Astrocyte of the cerebellum (primary cell): ENCODE measurements around the gene NT5C1A.
A peak's percentile ranks its signal among the peaks of the same experiment; 100 is the strongest.

Experiments used
- DNase-seq: peaks from one replicate; pipeline ENCODE4 v3.0.0-alpha.2; 2011; ENCODE audit warnings: low read depth
- H3K4me3 ChIP-seq: 2 replicates; pipeline ENCODE4 v1.5.1; 2011; ENCODE audit warnings: mild to moderate bottlenecking, low read depth, low read length, moderate library complexity
- in situ Hi-C: cut with HindIII; loops from 2 replicates; pipeline ENCODE4 v1.10.0; 2017; ENCODE audit warnings: low sequenced_read_pairs
- TF ChIP-seq, protein P1 (sequence below): IDR thresholded peaks from 2 replicates; pipeline ENCODE4 v1.5.1; 2012; ENCODE audit warnings: low read length, low read depth, moderate library complexity, mild to moderate bottlenecking; ENCODE audit errors: missing control alignments

The NT5C1A gene

DNA sequence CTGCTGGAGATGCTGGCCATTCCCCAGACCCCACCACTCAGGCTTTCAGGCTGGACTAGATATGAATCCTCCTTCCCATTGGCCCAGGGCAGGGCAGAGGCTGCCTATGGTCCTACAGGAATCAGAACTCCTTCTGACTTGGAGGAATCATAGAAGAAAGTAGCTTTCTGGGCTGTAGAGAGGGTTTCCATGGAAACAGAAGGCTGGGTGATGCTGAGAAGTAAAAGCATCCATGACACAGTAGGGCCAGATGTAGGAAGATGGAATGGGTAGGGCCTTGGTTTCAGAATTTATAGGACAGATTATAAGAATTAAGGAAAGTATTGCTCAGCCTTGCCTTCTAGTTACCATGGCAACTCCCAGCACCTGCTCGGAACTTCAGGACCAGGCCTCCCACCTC is 9.0 kb downstream of the NT5C1A start:
- in situ Hi-C loops, result no loop called here
- no peak for DNase-seq
- no peak overlapping the region for H3K4me3 ChIP-seq
- TF ChIP-seq, protein P1, sequence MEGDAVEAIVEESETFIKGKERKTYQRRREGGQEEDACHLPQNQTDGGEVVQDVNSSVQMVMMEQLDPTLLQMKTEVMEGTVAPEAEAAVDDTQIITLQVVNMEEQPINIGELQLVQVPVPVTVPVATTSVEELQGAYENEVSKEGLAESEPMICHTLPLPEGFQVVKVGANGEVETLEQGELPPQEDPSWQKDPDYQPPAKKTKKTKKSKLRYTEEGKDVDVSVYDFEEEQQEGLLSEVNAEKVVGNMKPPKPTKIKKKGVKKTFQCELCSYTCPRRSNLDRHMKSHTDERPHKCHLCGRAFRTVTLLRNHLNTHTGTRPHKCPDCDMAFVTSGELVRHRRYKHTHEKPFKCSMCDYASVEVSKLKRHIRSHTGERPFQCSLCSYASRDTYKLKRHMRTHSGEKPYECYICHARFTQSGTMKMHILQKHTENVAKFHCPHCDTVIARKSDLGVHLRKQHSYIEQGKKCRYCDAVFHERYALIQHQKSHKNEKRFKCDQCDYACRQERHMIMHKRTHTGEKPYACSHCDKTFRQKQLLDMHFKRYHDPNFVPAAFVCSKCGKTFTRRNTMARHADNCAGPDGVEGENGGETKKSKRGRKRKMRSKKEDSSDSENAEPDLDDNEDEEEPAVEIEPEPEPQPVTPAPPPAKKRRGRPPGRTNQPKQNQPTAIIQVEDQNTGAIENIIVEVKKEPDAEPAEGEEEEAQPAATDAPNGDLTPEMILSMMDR, result no peak

DNA sequence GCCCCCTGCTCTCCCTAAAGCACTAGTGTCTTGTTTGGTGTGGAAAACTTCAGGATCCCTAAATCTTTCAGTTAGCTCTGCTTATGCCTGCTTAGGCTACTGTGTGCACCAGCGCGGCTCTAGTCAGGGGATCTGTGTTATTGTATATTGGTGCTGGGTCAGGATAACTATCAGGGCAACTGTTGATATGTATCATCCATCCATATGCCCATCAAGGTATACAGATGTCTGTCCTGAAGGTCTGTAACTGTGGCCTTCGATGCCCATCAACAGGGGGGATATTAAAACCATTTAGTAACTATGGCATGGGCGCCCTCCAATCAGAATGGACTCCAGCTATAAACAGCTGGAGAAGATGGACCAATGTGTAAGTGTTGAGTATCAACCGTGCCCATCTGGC is 12.4 kb downstream of the NT5C1A start:
- DNase-seq, result no peak
- TF ChIP-seq, protein P1, result no peak
- in situ Hi-C loops, result no loop called here
- H3K4me3 ChIP-seq, result no peak overlapping the region

DNA sequence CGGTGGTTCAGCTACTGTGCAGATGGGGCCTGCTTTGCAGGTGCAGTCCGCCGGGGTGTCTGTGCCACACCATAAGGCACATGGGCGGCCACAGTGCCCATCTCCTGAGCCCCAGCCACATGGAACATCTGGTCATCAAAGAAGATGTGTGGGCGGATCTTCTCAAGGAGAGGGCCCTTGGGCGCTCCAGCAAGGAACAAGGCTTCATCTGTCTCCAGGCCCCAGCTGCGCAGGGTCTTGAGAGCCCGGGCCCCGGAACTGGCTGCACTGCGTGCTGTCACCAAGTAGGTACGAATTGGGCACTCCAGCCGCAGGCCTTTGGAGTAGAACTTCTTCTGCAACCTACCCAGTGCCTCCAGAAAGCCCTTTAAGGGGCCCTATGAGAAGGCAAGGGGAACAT is 12.8 kb downstream of the NT5C1A start:
- DNase-seq, result no peak
- in situ Hi-C loops, result no loop called here
- TF ChIP-seq, protein P1, result no peak
- H3K4me3 ChIP-seq, result no peak overlapping the region

DNA sequence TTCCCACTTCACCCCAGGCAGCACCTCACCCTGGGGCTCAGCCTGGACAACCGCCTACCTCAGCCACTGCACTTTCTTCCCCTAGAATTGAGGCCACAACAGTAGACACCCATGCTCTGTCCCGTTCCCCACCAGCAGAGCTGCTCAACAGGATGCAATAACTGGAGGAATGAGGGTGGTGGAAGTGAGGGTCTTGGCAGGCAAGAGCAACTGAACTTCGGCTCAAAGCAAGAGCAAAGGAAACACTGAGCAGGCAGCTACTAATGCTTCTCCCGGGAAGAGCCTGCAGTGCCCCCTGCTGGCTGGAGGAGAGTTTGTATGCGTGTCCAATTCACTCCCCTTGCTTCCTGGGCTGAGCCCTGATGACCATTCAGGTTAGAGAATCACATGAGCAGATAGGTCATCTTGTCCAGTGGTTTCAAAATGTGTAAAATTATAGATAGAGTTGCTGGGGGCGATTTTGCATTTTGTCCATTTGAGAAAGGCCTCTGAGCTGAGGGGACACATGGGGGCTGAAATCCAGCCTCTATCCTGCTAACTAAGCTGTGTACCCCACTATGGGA is 13.9 kb downstream of the NT5C1A start:
- peak; percentile 18 for DNase-seq
- in situ Hi-C loops, result no loop called here
- TF ChIP-seq, protein P1, result peak; percentile 69
- H3K4me3 ChIP-seq, result no peak overlapping the region

DNA sequence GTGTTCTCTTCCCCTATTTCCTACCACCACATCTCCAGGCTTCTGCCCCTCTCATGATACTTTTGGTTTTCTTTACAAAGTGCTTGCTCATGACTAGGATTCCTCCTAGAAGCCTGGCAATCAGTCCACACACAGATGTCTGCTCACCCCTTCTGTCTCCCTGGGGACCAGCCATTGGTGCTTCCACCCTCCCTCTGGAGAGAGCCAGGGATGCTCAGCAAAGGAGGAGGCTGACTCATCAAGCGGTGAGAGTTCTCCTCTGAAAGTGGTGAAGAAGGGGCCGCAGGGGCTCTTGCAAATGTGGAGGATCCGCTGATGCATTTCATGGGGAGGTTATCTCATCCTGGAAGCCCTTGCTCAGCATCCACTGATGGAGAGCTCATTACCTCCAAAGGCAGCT is 14.5 kb downstream of the NT5C1A start:
- TF ChIP-seq, protein P1, result no peak

DNA sequence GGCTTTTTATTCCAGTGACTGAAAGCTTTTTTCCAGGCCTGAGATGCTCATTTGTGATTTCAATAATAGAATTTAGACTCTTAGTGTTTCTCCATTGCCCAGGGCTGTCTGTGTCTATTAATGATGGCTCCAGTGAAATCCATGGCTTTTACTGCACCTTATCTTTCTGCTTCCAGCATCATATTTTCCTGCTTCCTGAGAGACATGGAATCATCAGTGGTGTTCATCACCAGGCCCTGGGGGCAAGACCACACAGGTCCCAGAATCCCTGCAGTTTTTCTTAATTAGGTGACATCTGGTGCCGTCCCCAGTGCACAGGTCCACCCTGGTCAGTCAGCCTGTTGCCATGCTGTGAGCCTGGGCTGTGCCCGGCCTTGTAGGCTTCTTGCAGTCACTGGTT is 15.5 kb downstream of the NT5C1A start:
- no peak for DNase-seq
- H3K4me3 ChIP-seq, result no peak overlapping the region
- TF ChIP-seq, protein P1, result no peak
- in situ Hi-C loops, result no loop called here

More for the DNA sequence above, 14.5 kb downstream of the NT5C1A start:
- in situ Hi-C loops, result no loop called here
- no peak for DNase-seq
- H3K4me3 ChIP-seq, result no peak overlapping the region
